ENCODE data around the gene DNAJA2.

Gene DNAJA2

GRCh38 chr16:46911650-46912049 is 61.8 kb downstream of the DNAJA2 start:
- H3K4me3 ChIP-seq (ENCODE audit: low read depth, low read length), result no peak overlapping the region
- TF ChIP-seq CTCF (conservative IDR thresholded peaks at IDR 0.05; ENCODE audit: low read depth, low read length), result no peak
- no peak for DNase-seq (ENCODE audit: low read depth)

GRCh38 chr16:46911038-46911437 is 62.4 kb downstream of the DNAJA2 start:
- no peak for DNase-seq (ENCODE audit: low read depth)
- H3K4me3 ChIP-seq (ENCODE audit: low read depth, low read length), result no peak overlapping the region
- no peak for TF ChIP-seq CTCF (conservative IDR thresholded peaks at IDR 0.05; ENCODE audit: low read depth, low read length)

- TF ChIP-seq CTCF (conservative IDR thresholded peaks at IDR 0.05; ENCODE audit: low read depth, low read length), result peak; percentile 77
- peak; percentile 76 for DNase-seq (ENCODE audit: low read depth)
- H3K4me3 ChIP-seq (ENCODE audit: low read depth, low read length), result no peak overlapping the region
Observed at GRCh38 chr16:46908540-46909372, 64.7 kb downstream of the DNAJA2 start.

- DNase-seq (ENCODE audit: low read depth), result no peak
- no peak for TF ChIP-seq CTCF (conservative IDR thresholded peaks at IDR 0.05; ENCODE audit: low read depth, low read length)
Observed at GRCh38 chr16:46907061-46907774, 66.3 kb downstream of the DNAJA2 start.

GRCh38 chr16:46906360-46907060 is 67.0 kb downstream of the DNAJA2 start:
- H3K4me3 ChIP-seq (ENCODE audit: low read depth, low read length), result no peak overlapping the region
- DNase-seq (ENCODE audit: low read depth), result no peak
- no peak for TF ChIP-seq CTCF (conservative IDR thresholded peaks at IDR 0.05; ENCODE audit: low read depth, low read length)

More at GRCh38 chr16:46907061-46907774, 66.3 kb downstream of the DNAJA2 start:
- no peak overlapping the region for H3K4me3 ChIP-seq (ENCODE audit: low read depth, low read length)

All from choroid plexus epithelial cell (primary cell).